GM21528 (cell line): Measurements from ENCODE around the gene PECR.
"Not testable (repeated sequence)": the region's sequence is repeated elsewhere in the genome, so short reads cannot be mapped to it uniquely, and the experiment has no call there.

Experiments used
- ATAC-seq: cut with Tn5 transposase; IDR thresholded peaks from one replicate; pipeline ENCODE4 v1.9.1; 2021; ENCODE audit warnings: mild to moderate bottlenecking, moderate library complexity; ENCODE audit not compliant: unreplicated experiment, low FRiP score

PECR gene

DNA sequence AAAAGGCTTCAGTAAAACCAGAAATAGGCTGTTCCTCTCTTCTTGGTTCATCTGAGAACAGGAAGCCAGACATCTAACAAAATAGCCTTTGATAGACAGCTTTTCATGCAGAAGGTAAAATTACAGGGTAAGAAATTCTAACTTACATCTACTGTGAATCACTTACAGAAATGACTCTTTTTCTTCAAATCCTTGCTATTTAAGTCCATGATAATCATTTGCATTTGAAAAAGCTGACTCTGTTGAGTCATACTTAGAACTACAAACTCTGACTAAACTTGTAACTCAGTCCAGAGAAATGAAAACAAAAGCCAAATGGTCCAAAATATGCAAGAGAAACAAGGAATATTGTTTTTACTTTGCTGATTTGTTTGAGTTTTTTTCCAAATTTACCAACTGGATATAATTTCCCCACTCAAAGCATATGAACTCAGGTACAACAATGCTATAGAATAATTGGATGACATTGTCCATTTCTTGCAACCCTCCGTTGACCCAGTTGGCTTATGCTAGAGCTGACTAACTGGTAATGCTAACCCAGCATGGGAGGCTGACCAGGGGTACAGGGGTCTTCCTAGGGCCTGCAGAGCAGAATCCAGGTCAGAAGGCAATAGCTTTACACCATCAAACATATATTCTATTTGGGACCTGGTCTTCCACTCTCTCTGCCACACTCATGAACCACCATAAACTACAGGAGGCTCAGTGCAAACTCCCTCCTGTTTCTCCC, 49.5 kb downstream of the PECR start:
- ATAC-seq: peak; percentile 77

DNA sequence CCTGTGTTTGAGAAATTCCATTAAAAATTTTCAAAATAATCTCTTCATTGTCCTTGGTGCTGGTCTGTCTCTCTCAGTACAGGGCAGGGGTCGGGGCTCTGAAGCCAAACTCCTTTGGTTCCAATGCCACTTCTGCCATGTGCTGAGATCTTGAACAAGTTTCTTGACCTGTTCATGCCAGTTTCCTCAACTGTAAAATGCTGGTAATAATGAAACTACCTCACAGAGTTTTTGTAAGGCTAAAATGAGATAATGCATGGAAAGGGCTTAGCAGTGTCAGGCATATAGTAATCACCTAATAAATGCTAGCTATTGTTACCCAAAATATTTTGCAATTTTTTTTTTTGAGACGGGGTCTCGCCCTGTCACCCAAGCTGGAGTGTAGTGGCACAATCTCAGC, 51.4 kb downstream of the PECR start:
- ATAC-seq: no peak

DNA sequence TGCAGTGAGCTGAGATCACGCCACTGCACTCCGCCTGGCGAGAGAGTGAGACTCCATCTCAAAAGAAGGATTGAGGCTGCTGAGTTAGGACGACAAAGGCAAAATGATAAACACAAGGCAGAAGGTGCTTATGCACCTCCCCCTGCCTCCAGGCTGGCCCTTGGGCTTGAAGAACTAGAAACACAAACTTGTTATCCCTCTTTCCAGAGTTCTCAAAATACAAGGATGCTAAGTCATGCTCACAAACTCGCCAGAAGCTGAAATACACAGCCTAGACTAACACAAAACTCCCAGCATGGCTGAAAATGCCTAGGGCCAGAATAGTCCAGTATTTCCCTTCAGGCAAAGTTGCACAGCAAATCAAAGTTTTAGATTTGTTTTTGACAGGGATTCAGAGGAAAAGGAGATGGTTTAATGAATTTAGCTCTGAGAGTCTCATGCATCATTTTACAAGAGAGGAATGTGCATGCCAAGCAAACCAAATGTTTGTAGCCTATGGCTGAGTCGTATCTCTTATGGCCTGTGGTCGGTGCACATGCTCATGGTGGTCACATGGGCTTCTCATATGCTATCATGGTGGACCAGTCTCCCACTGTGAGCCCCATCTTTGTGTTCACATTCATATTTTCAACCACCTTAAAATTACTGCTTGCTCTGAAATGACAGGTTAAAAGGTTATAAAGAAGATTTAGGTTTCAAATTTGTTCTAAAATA, 52.0 kb downstream of the PECR start:
- ATAC-seq: no peak

DNA sequence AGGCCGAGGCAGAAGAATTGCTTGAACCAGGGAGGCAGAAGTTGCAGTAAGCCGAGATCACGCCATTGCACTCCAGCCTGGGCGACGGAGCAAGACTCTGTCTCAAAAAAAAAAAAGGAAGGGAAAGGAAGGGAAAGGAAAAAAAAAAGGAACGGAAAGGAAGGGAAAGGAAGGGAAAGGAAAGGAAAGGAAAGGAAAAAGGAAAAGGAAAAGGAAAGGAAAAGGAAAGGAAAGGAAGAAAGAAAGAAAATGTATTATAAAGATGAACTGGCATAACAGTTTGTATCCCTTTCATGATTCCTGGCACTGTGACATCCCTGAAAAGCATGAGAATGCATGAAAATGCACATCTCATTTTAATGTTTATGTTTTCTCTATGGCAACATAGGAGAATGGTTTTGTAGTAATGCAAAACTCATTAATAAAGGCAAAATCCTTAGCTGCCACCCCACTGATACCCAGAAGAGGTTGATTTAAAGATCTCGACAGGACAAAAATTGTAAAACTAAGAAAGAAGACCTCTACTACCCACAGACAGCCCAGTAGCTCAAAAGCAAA, 56.8 kb downstream of the PECR start:
- ATAC-seq: no peak

DNA sequence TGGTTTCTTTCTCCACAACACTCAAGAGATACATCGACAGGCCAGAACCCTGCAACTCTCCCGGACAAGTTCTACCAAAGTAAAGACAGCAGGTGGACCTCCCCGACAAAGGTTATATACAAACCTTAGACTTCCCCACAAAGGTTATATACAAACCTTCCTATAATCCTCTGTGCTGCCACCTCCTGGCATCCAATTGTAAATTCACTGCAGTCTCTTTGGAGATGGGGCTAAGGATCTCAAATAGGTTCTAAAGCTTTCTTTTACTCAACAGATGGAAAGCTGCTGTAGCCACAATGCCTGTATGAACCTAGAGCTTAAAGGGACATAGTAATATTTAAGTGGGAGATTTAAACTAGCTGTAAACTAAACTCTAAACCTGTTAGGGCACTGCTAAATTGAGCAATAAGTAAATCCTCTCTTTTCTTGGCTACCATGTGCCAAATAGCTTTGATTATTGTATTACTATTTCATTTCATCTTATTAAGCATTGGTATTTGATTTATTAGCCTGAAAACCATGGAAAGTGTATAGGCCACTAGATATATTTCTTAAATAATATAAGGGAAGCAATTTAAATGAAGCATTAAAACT, 58.5 kb downstream of the PECR start:
- ATAC-seq: peak; percentile 80

DNA sequence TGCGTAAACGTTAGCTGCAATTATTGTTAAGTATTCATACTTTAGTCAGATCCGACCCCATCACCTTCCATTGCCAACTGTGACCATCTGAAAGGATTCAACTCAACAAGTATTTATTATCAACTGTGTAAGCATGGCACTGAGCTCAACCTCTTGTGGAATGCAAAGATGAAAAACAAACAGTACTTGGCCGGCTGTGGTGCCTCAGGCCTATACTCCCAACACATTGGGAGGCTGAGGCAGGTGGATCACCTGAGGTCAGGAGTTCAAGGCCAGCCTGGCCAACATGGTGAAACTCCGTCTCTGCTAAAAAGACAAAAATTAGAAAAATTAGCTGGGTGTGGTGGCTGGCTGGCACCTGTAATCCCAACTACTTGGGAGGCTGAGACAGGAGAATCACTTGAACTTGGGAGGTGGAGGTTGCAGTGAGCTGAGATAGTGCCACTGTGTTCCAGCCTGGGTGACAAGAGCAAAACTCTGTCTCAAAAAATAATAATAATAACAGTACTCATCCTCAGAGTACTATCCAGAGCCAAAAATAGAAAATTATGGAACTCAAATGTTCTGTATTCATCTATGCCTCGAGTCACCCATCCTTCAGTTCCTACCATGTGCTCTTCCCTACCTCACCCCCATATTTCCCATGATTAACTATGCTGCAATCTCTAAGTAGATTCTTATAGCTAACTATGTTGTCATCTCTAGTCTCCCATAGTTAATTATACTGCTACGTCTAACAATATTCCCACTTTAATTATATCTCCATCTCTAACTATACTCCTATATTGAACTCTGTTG, 59.6 kb downstream of the PECR start:
- no peak for ATAC-seq

DNA sequence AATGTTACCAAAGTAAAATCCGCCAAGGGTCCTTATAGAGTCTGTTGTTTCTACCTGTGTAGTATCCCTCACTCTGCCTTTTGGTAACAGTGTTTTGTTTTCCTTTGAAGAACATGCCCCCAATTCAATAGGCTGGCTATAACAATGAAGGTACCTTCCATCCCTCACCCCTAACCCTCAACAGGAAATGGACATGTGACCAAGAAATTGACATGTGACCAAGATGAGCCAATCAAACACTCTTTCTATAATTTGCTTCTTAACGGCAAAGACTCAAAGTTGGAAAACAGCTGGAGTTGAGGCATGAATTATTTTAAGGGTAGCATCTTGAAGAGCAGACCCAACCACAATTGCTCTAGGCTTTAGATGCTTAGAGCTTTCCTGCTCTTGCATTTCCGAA, 62.9 kb downstream of the PECR start:
- no peak for ATAC-seq

DNA sequence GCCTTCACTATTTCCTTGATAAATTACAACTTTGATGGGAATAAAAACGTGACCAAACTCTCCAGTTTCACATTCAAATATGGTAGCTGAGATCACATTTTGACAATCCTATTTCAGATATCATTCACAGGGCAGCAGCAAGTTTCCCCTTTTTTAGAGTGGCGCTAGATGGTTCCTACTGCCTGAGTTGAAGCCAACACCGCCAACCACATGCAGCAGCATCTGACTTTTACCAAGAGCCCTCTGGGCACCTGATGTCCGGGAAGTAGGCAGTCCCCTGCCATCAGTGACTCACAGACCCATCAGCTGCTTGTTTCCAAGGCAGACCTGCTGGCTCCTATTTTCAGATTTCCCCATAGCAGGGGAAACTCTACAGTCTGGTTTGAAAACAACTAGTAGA, 64.2 kb downstream of the PECR start:
- ATAC-seq: no peak

DNA sequence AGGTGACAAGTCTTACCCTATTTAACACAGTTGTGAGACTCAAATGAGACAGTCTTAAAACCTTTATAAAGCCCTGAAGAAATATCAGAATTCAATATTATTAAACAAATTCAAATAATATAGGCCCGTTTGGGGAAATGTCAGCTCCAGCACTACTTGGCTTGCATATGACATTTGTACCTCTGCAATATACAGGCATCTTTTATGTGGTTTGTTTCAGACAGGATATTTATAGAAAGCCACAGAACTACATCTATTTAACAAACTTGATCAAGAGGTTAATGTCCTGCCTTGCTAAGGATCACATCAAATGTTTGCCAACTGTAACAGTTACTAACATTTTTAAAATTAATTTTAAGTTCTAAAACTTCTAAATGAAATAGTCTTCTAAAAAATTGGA, 65.0 kb downstream of the PECR start:
- ATAC-seq: no peak

DNA sequence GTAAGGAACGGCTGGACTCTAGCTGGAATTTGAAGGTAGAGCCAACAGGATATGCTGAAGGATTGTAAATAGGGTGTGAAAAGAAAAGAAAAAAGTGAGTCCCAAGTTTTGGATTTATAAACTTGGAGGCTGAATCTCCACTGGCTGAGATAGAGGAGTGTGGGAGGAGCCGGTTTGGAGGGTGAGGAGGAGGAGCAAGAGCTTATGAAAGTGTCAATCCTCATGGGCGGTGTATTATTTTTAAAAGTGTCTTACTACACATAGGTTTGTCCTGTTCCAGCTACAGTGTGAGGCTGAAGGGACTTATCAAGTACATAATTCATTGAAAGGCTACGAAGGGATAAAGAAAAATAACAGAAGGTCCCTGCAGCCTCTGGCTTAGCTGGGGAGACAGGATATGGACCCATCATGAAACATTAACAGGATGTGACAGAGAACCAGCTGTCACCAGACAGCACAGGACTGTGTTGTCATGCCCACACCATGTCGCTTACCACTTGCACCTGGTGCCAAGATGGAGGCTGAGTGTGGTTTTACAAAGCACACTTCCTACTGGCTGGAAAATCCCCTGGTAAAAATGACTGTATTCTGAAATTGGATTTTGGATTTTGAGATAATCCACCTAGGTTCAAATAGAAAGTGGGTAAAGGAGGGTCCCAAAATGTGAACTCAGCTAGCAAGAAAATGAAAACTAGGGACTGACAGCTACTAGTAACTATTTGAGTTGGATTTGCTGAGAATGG, 65.7 kb downstream of the PECR start:
- ATAC-seq: peak; percentile 82

DNA sequence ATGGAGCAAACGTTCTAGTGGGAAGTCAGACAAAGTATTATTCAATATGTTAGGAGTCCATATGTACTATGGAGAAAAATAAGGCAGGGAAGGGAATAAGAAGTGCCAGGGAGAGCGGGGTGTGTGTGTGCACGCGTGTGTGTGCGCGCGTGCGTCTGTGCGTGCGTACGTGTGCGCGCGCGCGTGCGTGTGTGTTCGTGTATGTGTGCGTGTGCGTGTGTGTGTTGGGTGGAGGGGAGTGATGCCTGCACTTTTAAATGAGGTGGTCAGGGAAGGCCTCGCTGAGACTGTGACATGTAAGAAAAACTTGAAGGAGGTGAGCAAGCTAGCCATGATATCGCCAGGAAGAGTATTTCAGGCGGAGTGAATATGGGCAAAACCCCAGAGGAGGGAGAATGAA, 66.6 kb downstream of the PECR start:
- ATAC-seq: no peak

DNA sequence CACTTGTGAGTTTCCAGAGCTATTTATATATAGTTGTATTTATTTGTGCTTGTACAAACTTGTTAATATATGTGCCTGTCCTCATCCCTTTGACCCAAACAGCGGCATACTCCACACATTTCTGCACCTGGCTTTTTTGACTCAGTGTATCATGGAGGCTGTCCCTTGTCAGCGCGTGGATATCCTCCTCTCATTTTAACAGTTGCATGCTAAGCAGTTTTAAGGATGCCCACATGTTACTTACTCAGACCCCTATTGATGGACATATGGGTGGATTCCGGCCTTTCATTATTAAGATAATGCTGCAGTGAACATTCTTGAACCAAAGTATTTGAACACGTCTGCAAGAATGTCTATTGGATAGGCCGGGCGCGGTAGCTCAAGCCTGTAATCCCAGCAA, 67.6 kb downstream of the PECR start:
- no peak for ATAC-seq

DNA sequence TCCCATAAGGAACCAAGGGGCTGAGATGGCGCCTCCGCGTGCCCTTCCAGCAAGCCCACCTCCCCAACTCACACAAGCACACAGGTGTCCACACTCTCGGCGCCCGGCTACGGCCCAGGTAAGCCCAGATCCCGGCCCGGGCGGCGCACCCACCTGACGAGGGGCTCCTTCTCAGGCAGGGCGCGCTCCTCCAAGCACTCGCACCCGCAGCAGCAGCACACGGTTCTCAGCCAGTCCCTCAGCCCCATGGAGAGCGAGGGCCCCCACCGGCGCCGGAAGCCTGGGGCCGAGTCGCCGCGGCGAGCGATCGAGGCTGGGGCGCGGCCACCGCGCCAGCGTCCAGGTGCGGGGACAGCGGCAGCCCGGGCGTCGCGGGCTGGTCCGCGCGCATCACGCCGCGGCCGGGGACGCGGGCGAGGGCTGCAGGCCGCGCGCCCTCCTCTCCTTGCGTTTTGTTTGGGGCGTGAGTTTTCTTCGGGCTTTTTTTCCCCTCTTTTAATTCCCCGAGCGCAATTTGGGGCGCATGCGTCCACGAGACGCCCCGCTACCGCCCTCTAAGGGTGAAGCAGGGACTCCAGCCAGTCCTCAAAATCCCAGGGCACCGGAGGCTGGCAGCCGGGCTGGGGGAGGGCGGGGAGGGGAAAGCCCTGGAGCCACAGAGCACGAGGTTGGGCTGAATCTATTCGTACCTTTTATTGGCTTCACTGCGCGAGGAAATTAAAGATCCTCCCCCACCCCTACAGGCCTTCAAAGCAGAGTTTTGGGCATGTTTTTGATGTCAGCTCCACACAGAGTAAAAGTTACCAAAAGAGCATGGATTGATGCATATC, 68.3 kb downstream of the PECR start, which contains the start of gene MREG:
MREG (minus strand) TSS at position 472 of the 830 bp plus-strand sequence; CDS start at position 248, 224 bp downstream.
- ATAC-seq: peak; percentile 58

DNA sequence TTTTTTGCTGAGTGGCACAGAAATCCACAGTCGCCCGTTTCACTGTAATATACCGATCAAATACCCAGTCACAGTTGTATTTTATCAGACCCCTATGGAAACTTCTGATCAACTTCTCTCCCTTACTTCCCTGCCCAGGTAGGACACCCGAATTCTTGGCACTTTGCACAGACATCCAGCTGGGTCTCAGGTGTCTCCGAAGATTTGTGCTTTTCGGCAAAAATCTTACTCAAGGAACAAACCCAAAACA, 68.9 kb downstream of the PECR start:
- ATAC-seq: no peak

DNA sequence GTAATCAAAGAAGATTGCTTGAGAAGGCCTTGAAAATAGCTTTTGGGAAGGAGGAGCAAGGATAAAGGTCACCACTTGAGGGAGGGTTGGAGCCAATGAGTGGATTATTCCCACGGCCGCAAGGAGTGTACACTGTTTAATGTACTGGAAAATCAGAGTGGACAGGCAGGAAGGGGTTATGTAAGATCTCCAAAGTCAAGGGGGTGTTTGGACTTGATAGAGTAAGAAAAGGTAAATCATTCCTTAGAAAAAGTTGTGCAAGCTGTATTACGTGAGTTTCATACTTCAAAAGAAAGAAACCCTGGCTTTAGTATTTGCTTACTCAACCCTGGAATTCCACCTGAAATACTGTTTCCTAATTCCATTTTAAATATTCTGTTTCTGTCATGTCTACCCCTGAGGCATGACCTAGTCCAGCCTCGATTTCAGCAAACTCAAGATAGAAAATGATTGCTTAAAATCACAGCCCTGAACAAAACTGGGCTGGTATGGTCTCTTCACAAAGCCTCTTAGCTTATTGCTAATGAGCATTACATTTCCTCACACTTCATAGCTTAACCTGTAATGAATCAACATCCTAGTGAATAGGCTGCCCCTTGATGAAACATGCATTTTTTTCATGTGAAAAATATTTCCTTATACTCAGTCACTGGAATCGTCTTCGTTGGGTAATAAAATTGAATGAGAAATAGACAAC, 69.3 kb downstream of the PECR start:
- no peak for ATAC-seq

DNA sequence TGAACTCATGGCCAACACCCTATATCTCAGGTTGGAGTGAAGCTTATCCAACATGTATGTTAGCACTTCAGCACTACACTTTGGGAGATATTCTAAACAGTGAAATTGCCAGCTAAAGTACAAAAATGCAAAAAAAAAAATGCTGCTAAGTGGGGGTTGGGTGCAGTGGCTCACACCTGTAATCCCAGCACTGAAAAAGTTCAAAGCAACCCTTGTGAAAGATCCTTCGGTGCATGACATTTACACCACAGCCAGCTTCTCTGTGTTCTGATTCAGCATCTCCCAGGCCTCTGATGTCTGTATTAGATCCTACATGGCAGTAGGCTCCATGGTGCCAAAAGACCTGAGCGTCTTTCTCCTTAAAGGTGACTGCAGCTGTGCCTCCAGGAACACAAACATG, 72.4 kb downstream of the PECR start:
- not testable (repeated sequence) for ATAC-seq

DNA sequence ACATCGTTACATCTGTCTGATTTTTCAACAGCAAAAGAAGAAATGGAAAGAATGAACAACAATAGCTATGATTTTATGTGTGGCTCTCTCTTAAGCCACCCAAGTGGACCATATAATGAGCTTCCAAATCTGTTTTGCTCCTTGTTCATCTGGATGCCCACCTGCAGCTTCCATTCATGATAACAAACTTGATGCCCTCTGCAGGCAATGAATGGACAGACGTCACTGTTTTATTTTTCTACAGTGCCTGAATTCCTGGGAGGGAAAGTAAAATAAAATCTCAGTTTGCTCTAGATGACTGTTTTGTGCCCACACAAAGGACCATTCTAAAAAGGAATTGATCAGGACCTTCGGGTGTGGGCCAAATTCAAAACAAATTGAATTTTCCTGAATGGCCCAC, 73.2 kb downstream of the PECR start:
- no peak for ATAC-seq

DNA sequence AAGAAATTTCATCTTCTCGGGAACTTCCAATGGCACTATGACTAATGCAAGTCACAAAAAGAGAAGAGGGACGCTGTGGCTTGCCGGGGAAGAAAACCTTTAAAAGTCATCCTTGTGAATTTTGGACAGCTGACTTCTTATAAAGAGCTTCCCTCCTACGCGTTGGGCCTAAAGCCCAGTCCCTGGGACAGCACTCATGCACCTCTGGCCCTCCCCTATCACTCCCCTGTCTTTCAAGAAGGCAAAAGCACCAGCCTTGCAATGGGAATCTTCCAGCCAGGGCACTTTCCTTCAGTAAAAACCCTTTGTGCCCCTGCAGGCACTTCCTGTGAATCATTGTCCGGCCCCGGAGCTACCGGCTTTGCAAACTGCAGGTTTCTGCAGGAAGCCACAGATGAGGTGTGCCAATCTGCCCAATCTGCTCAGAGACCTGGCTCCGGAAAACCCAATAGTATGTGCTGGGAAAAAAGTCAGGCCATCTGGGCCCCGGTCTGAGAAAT, 75.4 kb downstream of the PECR start:
- ATAC-seq: peak; percentile 46
